HL-60 (cell line): ENCODE data around the gene SPDYE1.

ENCODE experiments used
- GABPA ChIP-seq: IDR thresholded peaks from 2 replicates; pipeline ENCODE4 v1.6.1; 2012; ENCODE audit warnings: low read depth
- TF ChIP-seq, protein P1 (sequence below): IDR thresholded peaks from one replicate; pipeline ENCODE4 v1.5.1; 2011; ENCODE audit warnings: low read length, control low read depth, inconsistent platforms; ENCODE audit not compliant: insufficient read depth
- TF ChIP-seq, protein P2 (sequence below): IDR thresholded peaks from 2 replicates; pipeline ENCODE4 v1.6.1; 2012; ENCODE audit warnings: low read depth; ENCODE audit not compliant: insufficient replicate concordance

DNA sequence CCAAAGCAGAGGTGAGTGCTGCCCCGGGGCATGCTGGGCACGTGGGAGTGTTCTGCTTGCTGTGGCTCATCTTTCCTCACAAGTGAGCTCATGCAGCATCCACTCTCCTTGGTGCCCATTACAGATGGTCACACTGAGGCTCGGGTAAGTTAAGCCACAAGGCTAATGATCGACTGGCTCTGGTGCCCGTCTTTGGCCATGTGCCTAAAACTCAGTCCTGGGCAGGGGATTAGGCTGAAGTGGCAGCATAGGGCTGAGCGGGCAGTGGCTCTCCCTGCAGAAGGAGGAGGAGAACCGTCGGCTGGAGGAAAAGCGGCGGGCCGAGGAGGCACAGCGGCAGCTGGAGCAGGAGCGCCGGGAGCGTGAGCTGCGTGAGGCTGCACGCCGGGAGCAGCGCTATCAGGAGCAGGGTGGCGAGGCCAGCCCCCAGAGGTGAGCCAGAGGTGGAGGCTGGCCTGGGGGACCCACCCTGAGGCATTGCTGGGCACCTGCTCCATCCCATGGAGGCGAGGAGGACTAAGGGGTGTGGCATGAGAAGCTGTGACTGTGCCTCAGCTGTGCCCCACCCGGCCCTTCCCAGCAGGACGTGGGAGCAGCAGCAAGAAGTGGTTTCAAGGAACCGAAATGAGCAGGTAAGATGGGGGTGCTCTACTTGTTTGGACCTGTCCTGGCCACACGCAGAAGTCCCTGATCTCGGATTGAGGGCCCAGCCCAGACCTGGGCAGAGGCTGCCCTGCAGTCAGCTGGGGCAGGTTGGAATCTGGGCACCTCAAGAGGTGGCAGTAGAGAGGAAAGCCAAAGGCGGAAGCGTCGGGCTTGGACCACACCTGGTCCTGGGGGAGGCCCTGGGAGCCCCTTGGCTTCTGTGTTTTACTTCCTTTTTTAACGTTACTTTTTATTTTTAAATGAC is 60.4 kb downstream of the SPDYE1 start:
- TF ChIP-seq, protein P1, sequence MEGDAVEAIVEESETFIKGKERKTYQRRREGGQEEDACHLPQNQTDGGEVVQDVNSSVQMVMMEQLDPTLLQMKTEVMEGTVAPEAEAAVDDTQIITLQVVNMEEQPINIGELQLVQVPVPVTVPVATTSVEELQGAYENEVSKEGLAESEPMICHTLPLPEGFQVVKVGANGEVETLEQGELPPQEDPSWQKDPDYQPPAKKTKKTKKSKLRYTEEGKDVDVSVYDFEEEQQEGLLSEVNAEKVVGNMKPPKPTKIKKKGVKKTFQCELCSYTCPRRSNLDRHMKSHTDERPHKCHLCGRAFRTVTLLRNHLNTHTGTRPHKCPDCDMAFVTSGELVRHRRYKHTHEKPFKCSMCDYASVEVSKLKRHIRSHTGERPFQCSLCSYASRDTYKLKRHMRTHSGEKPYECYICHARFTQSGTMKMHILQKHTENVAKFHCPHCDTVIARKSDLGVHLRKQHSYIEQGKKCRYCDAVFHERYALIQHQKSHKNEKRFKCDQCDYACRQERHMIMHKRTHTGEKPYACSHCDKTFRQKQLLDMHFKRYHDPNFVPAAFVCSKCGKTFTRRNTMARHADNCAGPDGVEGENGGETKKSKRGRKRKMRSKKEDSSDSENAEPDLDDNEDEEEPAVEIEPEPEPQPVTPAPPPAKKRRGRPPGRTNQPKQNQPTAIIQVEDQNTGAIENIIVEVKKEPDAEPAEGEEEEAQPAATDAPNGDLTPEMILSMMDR = no peak
- TF ChIP-seq, protein P2, sequence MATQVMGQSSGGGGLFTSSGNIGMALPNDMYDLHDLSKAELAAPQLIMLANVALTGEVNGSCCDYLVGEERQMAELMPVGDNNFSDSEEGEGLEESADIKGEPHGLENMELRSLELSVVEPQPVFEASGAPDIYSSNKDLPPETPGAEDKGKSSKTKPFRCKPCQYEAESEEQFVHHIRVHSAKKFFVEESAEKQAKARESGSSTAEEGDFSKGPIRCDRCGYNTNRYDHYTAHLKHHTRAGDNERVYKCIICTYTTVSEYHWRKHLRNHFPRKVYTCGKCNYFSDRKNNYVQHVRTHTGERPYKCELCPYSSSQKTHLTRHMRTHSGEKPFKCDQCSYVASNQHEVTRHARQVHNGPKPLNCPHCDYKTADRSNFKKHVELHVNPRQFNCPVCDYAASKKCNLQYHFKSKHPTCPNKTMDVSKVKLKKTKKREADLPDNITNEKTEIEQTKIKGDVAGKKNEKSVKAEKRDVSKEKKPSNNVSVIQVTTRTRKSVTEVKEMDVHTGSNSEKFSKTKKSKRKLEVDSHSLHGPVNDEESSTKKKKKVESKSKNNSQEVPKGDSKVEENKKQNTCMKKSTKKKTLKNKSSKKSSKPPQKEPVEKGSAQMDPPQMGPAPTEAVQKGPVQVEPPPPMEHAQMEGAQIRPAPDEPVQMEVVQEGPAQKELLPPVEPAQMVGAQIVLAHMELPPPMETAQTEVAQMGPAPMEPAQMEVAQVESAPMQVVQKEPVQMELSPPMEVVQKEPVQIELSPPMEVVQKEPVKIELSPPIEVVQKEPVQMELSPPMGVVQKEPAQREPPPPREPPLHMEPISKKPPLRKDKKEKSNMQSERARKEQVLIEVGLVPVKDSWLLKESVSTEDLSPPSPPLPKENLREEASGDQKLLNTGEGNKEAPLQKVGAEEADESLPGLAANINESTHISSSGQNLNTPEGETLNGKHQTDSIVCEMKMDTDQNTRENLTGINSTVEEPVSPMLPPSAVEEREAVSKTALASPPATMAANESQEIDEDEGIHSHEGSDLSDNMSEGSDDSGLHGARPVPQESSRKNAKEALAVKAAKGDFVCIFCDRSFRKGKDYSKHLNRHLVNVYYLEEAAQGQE = no peak
- no peak for TF ChIP-seq GABPA
